A673 (cell line): ENCODE results near the gene NIM1K. TPM values are rescaled to one million over a fixed set of nuclear protein-coding genes. Genes with fewer than 3 reads are reported as not detected.

Source experiments
- BruUV-seq: library from RNA; stranded (reverse); fragments of 400-500 nt; replicated peaks from 2 replicates; lab custom pipeline; 2021; lab: Mats Ljungman, UMichigan
- CTCF ChIA-PET: fragments of 300-600 bp; sonication (Branson Sonifier 250); formaldehyde crosslinking; loops from one replicate; lab custom pipeline; 2022; ENCODE audit warnings: antibody characterized with exemption; lab: Charles Lee
- POLR2A ChIA-PET: fragments of 300-600 bp; sonication (Branson Sonifier 250); formaldehyde crosslinking; loops from one replicate; lab custom pipeline; 2022; ENCODE audit warnings: antibody characterized with exemption; ENCODE audit not compliant: low non-redundant PET; lab: Charles Lee
- DNase-seq: peaks from one replicate; pipeline ENCODE4 v3.0.0-alpha.2; 2015; ENCODE audit warnings: low spot score
- H3K27ac ChIP-seq: fragments of 200-600 bp; sonication (generic); 2 replicates; pipeline ENCODE4 v1.5.1; 2016; ENCODE audit warnings: mixed run types, low read depth, mild to moderate bottlenecking, mixed read lengths, antibody characterized with exemption, low read length; ENCODE audit not compliant: poor library complexity, severe bottlenecking
- H3K27me3 ChIP-seq: fragments of 200-600 bp; sonication (generic); replicated peaks from 2 replicates; pipeline ENCODE4 v1.6.1; 2017; ENCODE audit warnings: mixed run types, low read depth, mild to moderate bottlenecking, mixed read lengths, antibody characterized with exemption, low read length; ENCODE audit not compliant: insufficient read depth, poor library complexity
- H3K36me3 ChIP-seq: fragments of 200-600 bp; sonication (generic); 2 replicates; pipeline ENCODE4 v1.6.1; 2016; ENCODE audit warnings: mixed run types, mild to moderate bottlenecking, mixed read lengths, antibody characterized with exemption, low read length; ENCODE audit not compliant: insufficient read depth, poor library complexity, severe bottlenecking
- H3K4me1 ChIP-seq: fragments of 200-600 bp; sonication (generic); 2 replicates; pipeline ENCODE4 v1.6.1; 2017; ENCODE audit warnings: mixed run types, mild to moderate bottlenecking, mixed read lengths, antibody characterized with exemption, low read length; ENCODE audit not compliant: insufficient read depth, poor library complexity, severe bottlenecking
- H3K4me3 ChIP-seq: fragments of 200-600 bp; sonication (generic); 2 replicates; pipeline ENCODE4 v1.5.1; 2016; ENCODE audit warnings: low read depth, mixed run types, mild to moderate bottlenecking, mixed read lengths, low read length; ENCODE audit not compliant: poor library complexity, severe bottlenecking
- H3K9me3 ChIP-seq: fragments of 200-600 bp; sonication (generic); 2 replicates; pipeline ENCODE4 v1.6.1; 2016; ENCODE audit warnings: mixed run types, low read depth, mild to moderate bottlenecking, mixed read lengths, antibody characterized with exemption, low read length; ENCODE audit not compliant: poor library complexity, severe bottlenecking
- EZH2 ChIP-seq: fragments of 200-600 bp; sonication (generic); IDR thresholded peaks from 2 replicates; pipeline ENCODE4 v1.6.1; 2017; ENCODE audit warnings: borderline replicate concordance, low read depth, mild to moderate bottlenecking, mixed read lengths, antibody characterized with exemption, low read length; ENCODE audit not compliant: poor library complexity, severe bottlenecking
- intact Hi-C: fragments of 100-400 bp; cut with micrococcal nuclease; formaldehyde crosslinking; loops from one replicate; pipeline ENCODE4 v1.10.0; 2022; ENCODE audit not compliant: unreplicated experiment
- total RNA-seq: library from RNA; stranded (reverse); gene quantifications from 2 replicates; pipeline ENCODE4 v1.2.3, GENCODE V29; 2021
- TF ChIP-seq, protein P1 (sequence below): fragments of 300-800, 200-600 bp; sonication (generic); conservative IDR thresholded peaks from 2 replicates; pipeline ENCODE4 v1.5.1; 2017; ENCODE audit warnings: low read depth, mild to moderate bottlenecking, antibody characterized with exemption, low read length, moderate library complexity, mixed read lengths

Gene NIM1K
- total RNA-seq, 1 experiment from 2014 or later: 0.41 TPM

DNA sequence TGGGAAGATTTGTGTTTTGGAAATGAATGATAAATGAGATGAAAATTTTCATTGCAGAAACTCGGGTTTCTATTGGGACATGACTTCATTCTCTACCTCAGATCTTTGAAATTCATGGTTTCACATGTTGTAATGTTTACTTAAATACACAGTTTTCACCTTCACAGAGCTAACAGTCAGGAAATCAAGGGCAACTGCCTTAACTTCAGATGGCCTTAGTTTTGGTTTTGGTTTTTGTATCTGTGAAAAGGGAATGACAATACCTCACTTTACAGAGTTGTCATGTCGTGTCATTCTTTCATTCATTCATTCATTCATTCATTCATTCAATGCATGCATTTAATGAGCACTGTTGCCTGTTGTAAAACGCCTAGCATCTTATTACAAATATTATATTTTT, 41.9 kb downstream of the NIM1K start:
- no peaks in the 10 kb centered on the region for H3K9me3 ChIP-seq
- H3K27me3 ChIP-seq: no peaks in the 10 kb centered on the region
- H3K4me1 ChIP-seq: no peaks in the 10 kb centered on the region
- no TSS peak for BruUV-seq
- no peak for DNase-seq
- CTCF ChIA-PET: no interaction called here
- POLR2A ChIA-PET: no interaction called here
- H3K36me3 ChIP-seq: no peaks in the 10 kb centered on the region
- intact Hi-C loops: no loop called here
- TF ChIP-seq, protein P1, sequence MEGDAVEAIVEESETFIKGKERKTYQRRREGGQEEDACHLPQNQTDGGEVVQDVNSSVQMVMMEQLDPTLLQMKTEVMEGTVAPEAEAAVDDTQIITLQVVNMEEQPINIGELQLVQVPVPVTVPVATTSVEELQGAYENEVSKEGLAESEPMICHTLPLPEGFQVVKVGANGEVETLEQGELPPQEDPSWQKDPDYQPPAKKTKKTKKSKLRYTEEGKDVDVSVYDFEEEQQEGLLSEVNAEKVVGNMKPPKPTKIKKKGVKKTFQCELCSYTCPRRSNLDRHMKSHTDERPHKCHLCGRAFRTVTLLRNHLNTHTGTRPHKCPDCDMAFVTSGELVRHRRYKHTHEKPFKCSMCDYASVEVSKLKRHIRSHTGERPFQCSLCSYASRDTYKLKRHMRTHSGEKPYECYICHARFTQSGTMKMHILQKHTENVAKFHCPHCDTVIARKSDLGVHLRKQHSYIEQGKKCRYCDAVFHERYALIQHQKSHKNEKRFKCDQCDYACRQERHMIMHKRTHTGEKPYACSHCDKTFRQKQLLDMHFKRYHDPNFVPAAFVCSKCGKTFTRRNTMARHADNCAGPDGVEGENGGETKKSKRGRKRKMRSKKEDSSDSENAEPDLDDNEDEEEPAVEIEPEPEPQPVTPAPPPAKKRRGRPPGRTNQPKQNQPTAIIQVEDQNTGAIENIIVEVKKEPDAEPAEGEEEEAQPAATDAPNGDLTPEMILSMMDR: no peak
- no peak for TF ChIP-seq EZH2
- no peak overlapping the region for H3K27ac ChIP-seq
- H3K4me3 ChIP-seq: no peak overlapping the region

DNA sequence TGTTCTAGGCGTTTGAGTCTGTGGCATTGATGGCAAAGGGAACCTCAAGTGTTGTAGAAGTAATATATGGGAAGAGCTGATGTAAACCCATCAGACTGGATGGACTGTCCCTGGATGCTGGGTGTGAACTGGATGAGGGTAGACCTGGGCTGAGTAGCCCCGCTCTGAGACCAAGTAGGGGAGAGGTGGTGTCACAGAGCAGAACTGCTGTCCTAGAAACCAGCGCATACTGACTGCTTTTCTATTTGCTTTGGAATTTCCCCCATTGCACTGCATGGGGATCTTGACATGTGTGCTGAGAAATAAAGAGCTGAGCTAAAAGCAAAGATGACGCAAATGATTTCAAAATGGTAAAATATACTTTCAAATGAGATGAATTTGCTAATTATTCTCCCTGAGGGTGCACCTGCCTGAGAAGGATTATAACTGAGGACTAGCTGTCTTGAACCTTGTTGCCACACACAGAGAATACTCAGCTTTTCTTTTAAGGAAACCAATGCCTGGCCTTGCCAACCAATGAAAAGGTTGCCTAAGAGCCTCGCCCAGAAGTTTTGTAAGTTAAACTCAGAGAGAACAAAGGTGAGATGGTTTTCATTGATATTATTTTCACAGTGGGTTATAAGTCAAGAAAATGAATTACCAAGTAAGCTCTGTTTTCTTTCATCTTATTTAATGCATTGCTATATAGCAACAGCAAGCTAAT, 44.8 kb downstream of the NIM1K start:
- POLR2A ChIA-PET: no interaction called here

DNA sequence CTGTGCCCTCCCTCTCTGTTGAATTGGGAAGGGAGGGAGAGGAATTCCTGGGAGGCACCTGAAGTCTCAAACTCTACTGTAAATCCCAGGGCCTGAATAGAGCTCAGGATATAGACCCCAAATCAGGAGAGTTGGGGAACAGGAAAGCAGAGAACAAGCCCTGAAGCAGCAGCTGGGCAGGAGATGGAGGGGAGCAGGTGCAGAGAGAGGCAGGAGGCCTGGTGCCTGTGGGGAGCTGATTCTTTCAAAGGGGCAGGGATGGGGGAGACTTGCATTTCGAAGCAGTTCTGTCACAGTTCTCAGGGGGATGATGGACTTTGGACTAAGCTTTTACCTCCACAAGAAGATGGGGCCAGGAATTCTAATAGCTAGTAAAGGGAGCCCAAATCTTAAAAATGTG, 50.2 kb downstream of the NIM1K start:
- Histone ChIP-seq H3K27me3 (peaks cover 13% of the 10 kb centered on the region), H3K27ac (no peak overlapping the region), H3K4me3 (no peak overlapping the region), H3K36me3 (no peaks in the 10 kb centered on the region), H3K4me1 (no peaks in the 10 kb centered on the region), H3K9me3 (no peaks in the 10 kb centered on the region)
- no TSS peak for BruUV-seq
- ChIA-PET POLR2A (no interaction called here), CTCF (no interaction called here)
- TF ChIP-seq, protein P1: no peak
- no peak for TF ChIP-seq EZH2
- DNase-seq: no peak
- intact Hi-C loops: no loop called here

More for the DNA sequence above, 44.8 kb downstream of the NIM1K start:
- H3K4me3 ChIP-seq: no peak overlapping the region
- H3K36me3 ChIP-seq: no peaks in the 10 kb centered on the region
- CTCF ChIA-PET: no interaction called here
- intact Hi-C loops: no loop called here
- no TSS peak for BruUV-seq
- TF ChIP-seq EZH2: no peak
- TF ChIP-seq, protein P1: no peak
- no peaks in the 10 kb centered on the region for H3K9me3 ChIP-seq
- no peak overlapping the region for H3K27ac ChIP-seq
- H3K27me3 ChIP-seq: peaks cover 6% of the 10 kb centered on the region
- H3K4me1 ChIP-seq: no peaks in the 10 kb centered on the region
- no peak for DNase-seq
